Upper lobe of right lung (tissue), 1 donor: Measurements from ENCODE around the gene MIER3. TPM values are rescaled to one million over a fixed set of nuclear protein-coding genes. Genes with fewer than 3 reads are reported as not detected.

Experiments used
- ATAC-seq: fragments of 200-7000 bp; cut with Tn5 transposase; one replicate; pipeline ENCODE4 v1.9.1; 2020; ENCODE audit warnings: mild to moderate bottlenecking, moderate library complexity
- DNase-seq: peaks from one replicate; pipeline ENCODE4 v3.0.0-alpha.2; 2020
- H3K27ac ChIP-seq: fragments of 200-600 bp; one replicate; pipeline ENCODE4 v1.8.0; 2022
- H3K27me3 ChIP-seq: fragments of 200-600 bp; one replicate; pipeline ENCODE4 v1.8.0; 2022; ENCODE audit warnings: mild to moderate bottlenecking
- H3K36me3 ChIP-seq: fragments of 200-600 bp; one replicate; pipeline ENCODE4 v1.8.0; 2022
- H3K4me1 ChIP-seq: fragments of 200-600 bp; one replicate; pipeline ENCODE4 v1.8.0; 2022
- H3K4me3 ChIP-seq: fragments of 200-600 bp; one replicate; pipeline ENCODE4 v1.8.0; 2022; ENCODE audit warnings: mild to moderate bottlenecking
- H3K9me3 ChIP-seq: fragments of 200-600 bp; one replicate; pipeline ENCODE4 v1.8.0; 2022
- CTCF ChIP-seq: fragments of 200-600 bp; IDR thresholded peaks from one replicate; pipeline ENCODE4 v1.8.0; 2022; ENCODE audit warnings: antibody characterized with exemption
- intact Hi-C: fragments of 100-400 bp; cut with DNase I; formaldehyde crosslinking; loops from one replicate; pipeline ENCODE4 v1.11.0; 2022
- total RNA-seq: library from RNA; stranded (reverse); fragmentation: NEBNext Ultra II Directional; extraction: Animal tissue kit (Norgen Biotek cat#: 25700); gene quantifications from one replicate; pipeline ENCODE4 v1.2.1, GENCODE V29; 2021
- donor health status: DM: no; HTN: yes; CAD: no; lungs with severe emphysema.

Gene MIER3
- total RNA-seq, 1 donor from 2014 or later = 19.7 TPM

- TF ChIP-seq CTCF = no peak
- H3K27ac ChIP-seq = no peak overlapping the region
- H3K27me3 ChIP-seq = no peaks in the 10 kb centered on the region
- intact Hi-C loops = no loop called here
- DNase-seq (no peak), ATAC-seq (no peak)
- no peak overlapping the region for H3K4me3 ChIP-seq
- H3K4me1 ChIP-seq = peaks cover 9% of the 10 kb centered on the region
- H3K36me3 ChIP-seq = peaks cover 53% of the 10 kb centered on the region
- H3K9me3 ChIP-seq = no peaks in the 10 kb centered on the region
Observed at GRCh38 chr5:56947052-56947451, 4.9 kb downstream of the MIER3 start.

DNA sequence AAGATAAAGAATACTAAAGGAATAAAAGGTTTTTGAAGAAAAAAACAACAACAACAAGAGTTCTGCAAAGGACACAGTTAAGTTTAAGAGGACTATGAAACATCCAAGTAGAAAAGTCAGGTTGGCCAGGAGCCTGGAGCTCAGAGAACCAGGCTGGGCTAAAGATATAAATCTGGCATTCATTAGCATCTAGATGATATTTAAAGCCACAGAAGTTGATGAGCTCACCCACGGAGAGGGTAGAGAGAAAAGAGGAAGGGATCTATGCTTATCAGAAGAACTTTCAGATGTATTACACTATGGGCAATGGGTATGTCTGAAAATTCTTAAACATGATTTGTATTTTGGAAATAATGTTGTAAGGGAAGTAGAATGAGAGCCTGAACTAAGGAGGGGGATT is 9.9 kb downstream of the MIER3 start:
- ATAC-seq (no peak), DNase-seq (no peak)
- no peak overlapping the region for H3K4me3 ChIP-seq
- intact Hi-C loops = no loop called here
- H3K4me1 ChIP-seq = no peaks in the 10 kb centered on the region
- no peak for TF ChIP-seq CTCF
- H3K27me3 ChIP-seq = no peaks in the 10 kb centered on the region
- H3K36me3 ChIP-seq = peaks cover 92% of the 10 kb centered on the region
- H3K9me3 ChIP-seq = no peaks in the 10 kb centered on the region
- no peak overlapping the region for H3K27ac ChIP-seq

DNA sequence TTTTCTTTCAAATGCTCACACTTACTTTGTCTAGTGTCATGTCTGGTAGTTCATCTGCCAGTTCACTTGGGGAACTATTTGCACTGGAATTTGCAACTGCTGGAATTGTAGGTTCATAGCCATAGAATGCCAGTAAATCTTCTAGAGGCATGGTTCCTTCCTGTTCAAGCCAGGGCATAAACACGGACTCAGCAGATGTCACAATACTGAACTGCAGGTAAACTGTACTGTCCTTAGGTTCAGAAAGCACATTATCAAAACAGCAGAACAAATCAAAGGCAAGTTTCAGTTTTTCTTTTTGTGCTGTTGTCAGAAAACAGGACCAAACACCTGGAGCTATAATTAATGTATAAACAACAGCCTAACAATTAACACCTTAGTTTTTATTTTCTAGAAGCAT is 13.1 kb downstream of the MIER3 start:
- intact Hi-C loops = no loop called here
- TF ChIP-seq CTCF = no peak

DNA sequence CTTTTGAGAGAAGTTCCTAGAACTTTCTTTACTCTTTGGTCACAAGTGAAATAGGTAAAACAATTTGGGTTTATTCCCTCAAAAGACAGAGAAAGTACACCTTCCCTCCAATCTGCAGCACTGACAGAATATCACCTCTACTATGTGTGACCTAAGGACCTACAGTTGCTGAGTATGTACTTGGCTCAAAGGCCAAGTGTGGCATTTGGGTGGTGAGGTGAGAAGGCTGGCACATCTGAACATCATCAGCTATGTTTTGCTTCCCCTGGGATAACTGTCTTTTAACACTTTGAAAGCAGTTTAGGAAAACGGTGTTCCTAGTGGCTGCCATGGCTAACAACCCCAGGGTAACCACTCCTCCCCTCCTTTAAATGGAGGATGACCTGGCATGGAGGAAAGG is 17.6 kb downstream of the MIER3 start:
- H3K4me1 ChIP-seq = no peaks in the 10 kb centered on the region
- no peak for DNase-seq
- peaks cover 98% of the 10 kb centered on the region for H3K36me3 ChIP-seq
- H3K27me3 ChIP-seq = no peaks in the 10 kb centered on the region
- no peak for ATAC-seq
- H3K4me3 ChIP-seq = no peak overlapping the region
- TF ChIP-seq CTCF = no peak
- intact Hi-C loops = no loop called here
- H3K27ac ChIP-seq = no peak overlapping the region
- H3K9me3 ChIP-seq = no peaks in the 10 kb centered on the region

More for the DNA sequence above, 13.1 kb downstream of the MIER3 start:
- Histone ChIP-seq H3K4me1 (no peaks in the 10 kb centered on the region), H3K36me3 (peaks cover 97% of the 10 kb centered on the region), H3K4me3 (no peak overlapping the region), H3K27me3 (no peaks in the 10 kb centered on the region), H3K27ac (no peak overlapping the region), H3K9me3 (no peaks in the 10 kb centered on the region)
- DNase-seq (no peak), ATAC-seq (no peak)

- H3K4me1 ChIP-seq = no peaks in the 10 kb centered on the region
- DNase-seq (no peak), ATAC-seq (no peak)
- peaks cover 47% of the 10 kb centered on the region for H3K36me3 ChIP-seq
- no peaks in the 10 kb centered on the region for H3K27me3 ChIP-seq
- intact Hi-C loops = no loop called here
- TF ChIP-seq CTCF = no peak
- no peaks in the 10 kb centered on the region for H3K9me3 ChIP-seq
- no peak overlapping the region for H3K27ac ChIP-seq
- H3K4me3 ChIP-seq = no peak overlapping the region
Observed at GRCh38 chr5:56922922-56923321, 29.0 kb downstream of the MIER3 start.

GRCh38 chr5:56919942-56920662 is 31.8 kb downstream of the MIER3 start:
- ATAC-seq = no peak
- intact Hi-C loops = loop anchor here (10.0 kb wide), 1 partner anchor 305 kb away; no protein-coding TSS in a partner anchor

More at GRCh38 chr5:56919942-56920662, 31.8 kb downstream of the MIER3 start:
- DNase-seq = no peak
- Histone ChIP-seq H3K27me3 (no peaks in the 10 kb centered on the region), H3K4me3 (no peak overlapping the region), H3K9me3 (no peaks in the 10 kb centered on the region), H3K27ac (no peak overlapping the region), H3K36me3 (peaks cover 29% of the 10 kb centered on the region), H3K4me1 (no peaks in the 10 kb centered on the region)
- no peak for TF ChIP-seq CTCF
